Mammary epithelial cell (primary cell): ENCODE results near the gene STC2.

Source experiments
- CTCF ChIP-seq, 2 donors: IDR thresholded peaks in 1 of 2; conservative IDR thresholded peaks in 1 of 2; 2 replicates each; pipeline ENCODE4 v1.5.1; 2011 to 2012; ENCODE audit warnings: inconsistent platforms in 2 of 2, low read length in 2 of 2, mild to moderate bottlenecking in 2 of 2, control low read depth in 1 of 2, low read depth in 1 of 2; ENCODE audit not compliant: insufficient read depth in 1 of 2; ENCODE audit errors: extremely low read depth in 1 of 2
- EZH2 ChIP-seq: IDR thresholded peaks from 2 replicates; pipeline ENCODE4 v1.6.1; 2012; ENCODE audit warnings: low read length, inconsistent platforms, borderline replicate concordance

DNA sequence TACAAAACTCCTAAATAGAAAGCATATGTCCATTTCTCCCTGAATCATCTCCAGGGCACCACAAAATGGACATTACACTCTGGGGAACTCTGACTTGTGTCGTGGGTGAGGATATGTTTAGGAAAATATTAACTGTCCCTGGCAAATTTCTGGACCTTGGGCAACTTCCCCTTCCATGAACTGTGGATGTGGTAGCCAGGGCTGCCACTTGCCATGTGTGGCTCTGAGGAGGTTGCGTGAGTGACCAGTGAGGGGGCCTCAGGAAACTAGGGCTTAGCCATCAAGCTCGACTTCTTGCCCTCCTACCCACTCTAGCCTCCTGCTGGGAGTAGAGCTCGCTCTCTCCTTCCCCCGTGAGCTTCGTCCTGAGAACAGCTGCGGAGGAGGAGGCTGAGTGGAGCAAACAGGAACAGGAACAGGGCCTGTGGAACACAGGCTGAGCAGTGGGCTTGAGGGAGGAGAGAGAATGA lies 13.8 kb upstream of the STC2 start:
- TF ChIP-seq CTCF (conservative IDR thresholded peaks at IDR 0.05 in 1 of 2, IDR thresholded peaks at IDR 0.05 in 1 of 2; ENCODE audit: extremely low read depth in 1 of 2, insufficient read depth in 1 of 2, low read depth in 1 of 2, low read length in 2 of 2) = no peak
- no peak for TF ChIP-seq EZH2
